Lower leg skin (tissue), 3 donors: ENCODE measurements around the gene C6orf15.

Source experiments
- CTCF ChIP-seq, 3 donors: fragments of 450-650 bp; IDR thresholded peaks; one replicate each; pipeline ENCODE4 v1.5.1; 2016; ENCODE audit warnings: antibody characterized with exemption in 3 of 3, mild to moderate bottlenecking in 3 of 3, moderate library complexity in 2 of 3
- POLR2A ChIP-seq, 2 donors: fragments of 450-650 bp; IDR thresholded peaks; one replicate each; pipeline ENCODE4 v1.6.1; 2016 to 2017; ENCODE audit warnings: antibody characterized with exemption in 2 of 2, mild to moderate bottlenecking in 1 of 2, moderate library complexity in 1 of 2

- TF ChIP-seq CTCF (IDR thresholded peaks at IDR 0.05) (no peak), POLR2A (IDR thresholded peaks at IDR 0.05) (no peak)
Measured at GRCh38 chr6:31107052-31107451, 5.3 kb downstream of the C6orf15 start.
